ENCODE measurements around the gene SUPT20HL1.
A peak's percentile ranks its signal among the peaks of the same experiment; 100 is the strongest.

The SUPT20HL1 gene

GRCh38 chrX:24396236-24396930, 35.9 kb downstream of the SUPT20HL1 start:
- DNase-seq (ENCODE audit: low read depth in 2 of 2), result peak in 1 of 2 experiments; percentile 14

GRCh38 chrX:24396931-24397279, 36.5 kb downstream of the SUPT20HL1 start:
- peak; percentile 5 to 6 for DNase-seq (ENCODE audit: low read depth in 2 of 2)

- no peak for DNase-seq (ENCODE audit: low read depth in 2 of 2)
Measured at GRCh38 chrX:24398766-24399165, 38.3 kb downstream of the SUPT20HL1 start.

GRCh38 chrX:24399550-24399949, 39.1 kb downstream of the SUPT20HL1 start:
- DNase-seq (ENCODE audit: low read depth in 2 of 2), result no peak

- no peak for DNase-seq (ENCODE audit: low read depth in 2 of 2)
Measured at GRCh38 chrX:24405959-24406358, 45.5 kb downstream of the SUPT20HL1 start.

All from fibroblast of skin of left biceps (primary cell).